Mesenchymal stem cell (in vitro differentiated cells and primary cell): Measurements from ENCODE around the gene MS4A7.
A peak's percentile ranks its signal among the peaks of the same experiment; 100 is the strongest.

Experiments
- DNase-seq: peaks from one replicate; pipeline ENCODE4 v3.0.0-alpha.2; 2013
- H2AFZ ChIP-seq: one replicate; pipeline ENCODE4 v1.6.1; 2013; ENCODE audit warnings: low read depth, mild to moderate bottlenecking, control low read depth, inconsistent platforms, low read length, moderate library complexity
- H2AK5ac ChIP-seq: 2 replicates; pipeline ENCODE4 v1.6.1; 2013; ENCODE audit warnings: low read length, moderate library complexity, mild to moderate bottlenecking, inconsistent platforms; ENCODE audit not compliant: severe bottlenecking
- H2BK120ac ChIP-seq: one replicate; pipeline ENCODE4 v1.6.1; 2013; ENCODE audit warnings: low read depth, mild to moderate bottlenecking, inconsistent platforms, low read length, moderate library complexity
- H2BK12ac ChIP-seq, 2 experiments: one replicate each; pipeline ENCODE4 v1.6.1; 2013; ENCODE audit warnings: inconsistent platforms in 2 of 2, low read length in 2 of 2, mild to moderate bottlenecking in 2 of 2, moderate library complexity in 2 of 2, control low read depth in 1 of 2
- H2BK15ac ChIP-seq: one replicate; pipeline ENCODE4 v1.6.1; 2013; ENCODE audit warnings: mild to moderate bottlenecking, low read depth, inconsistent platforms; ENCODE audit not compliant: poor library complexity, severe bottlenecking
- H2BK5ac ChIP-seq: 2 replicates; pipeline ENCODE4 v1.6.1; 2013; ENCODE audit warnings: low read depth, mild to moderate bottlenecking, low read length, control low read depth, inconsistent platforms; ENCODE audit not compliant: poor library complexity, severe bottlenecking
- H3K14ac ChIP-seq, 2 experiments: one replicate each; pipeline ENCODE4 v1.6.1; 2013; ENCODE audit warnings: inconsistent platforms in 2 of 2, low read length in 2 of 2, control low read depth in 1 of 2, mild to moderate bottlenecking in 1 of 2, moderate library complexity in 1 of 2
- H3K18ac ChIP-seq, 2 experiments: one replicate each; pipeline ENCODE4 v1.6.1; 2013; ENCODE audit warnings: inconsistent platforms in 2 of 2, low read length in 2 of 2, control low read depth in 1 of 2, low read depth in 1 of 2, mild to moderate bottlenecking in 1 of 2
- H3K23ac ChIP-seq, 2 experiments: one replicate each; pipeline ENCODE4 v1.6.1; 2013; ENCODE audit warnings: inconsistent platforms in 2 of 2, low read length in 2 of 2, mild to moderate bottlenecking in 2 of 2, moderate library complexity in 2 of 2, control low read depth in 1 of 2
- H3K27ac ChIP-seq: 2 replicates; pipeline ENCODE4 v1.5.1; 2013; ENCODE audit warnings: mild to moderate bottlenecking, moderate library complexity, low read length, control low read depth, inconsistent platforms; ENCODE audit not compliant: poor library complexity, severe bottlenecking
- H3K27me3 ChIP-seq, 2 experiments: 2 replicates each; pipeline versions ENCODE4 v1.6.1 to v1.7.0; 2013; ENCODE audit warnings: low read length in 2 of 2, mild to moderate bottlenecking in 2 of 2, moderate library complexity in 2 of 2, control low read depth in 1 of 2, inconsistent platforms in 1 of 2; ENCODE audit not compliant: control insufficient read depth in 1 of 2, insufficient read depth in 1 of 2
- H3K36me3 ChIP-seq, 2 experiments: 2 replicates each; pipeline versions ENCODE4 v1.6.1 to v1.7.0; 2013; ENCODE audit warnings: low read length in 2 of 2, control low read depth in 1 of 2, inconsistent platforms in 1 of 2, low read depth in 1 of 2, mild to moderate bottlenecking in 1 of 2; ENCODE audit not compliant: insufficient read depth in 2 of 2, control insufficient read depth in 1 of 2
- H3K4ac ChIP-seq, 2 experiments: one replicate each; pipeline ENCODE4 v1.6.1; 2013; ENCODE audit warnings: inconsistent platforms in 2 of 2, low read length in 2 of 2, mild to moderate bottlenecking in 2 of 2, moderate library complexity in 2 of 2, control low read depth in 1 of 2, low read depth in 1 of 2
- H3K4me1 ChIP-seq: 2 replicates; pipeline ENCODE4 v1.6.1; 2013; ENCODE audit warnings: low read depth, low read length, control low read depth; ENCODE audit not compliant: control insufficient read depth, insufficient read depth
- H3K4me2 ChIP-seq: 2 replicates; pipeline ENCODE4 v1.6.1; 2013; ENCODE audit warnings: low read length, mild to moderate bottlenecking, inconsistent platforms; ENCODE audit not compliant: poor library complexity, severe bottlenecking
- H3K4me3 ChIP-seq, 2 experiments: 2 replicates each; pipeline versions ENCODE4 v1.5.1 to v1.7.0; 2013; ENCODE audit warnings: low read length in 2 of 2, mild to moderate bottlenecking in 2 of 2, control low read depth in 1 of 2, low read depth in 1 of 2; ENCODE audit not compliant: insufficient read depth in 1 of 2
- H3K79me1 ChIP-seq: replicated peaks from 2 replicates; pipeline ENCODE4 v1.6.1; 2013; ENCODE audit warnings: mild to moderate bottlenecking, control low read depth, low read length, inconsistent platforms; ENCODE audit not compliant: poor library complexity, severe bottlenecking
- H3K9ac ChIP-seq: 2 replicates; pipeline ENCODE4 v1.7.0; 2013; ENCODE audit warnings: mild to moderate bottlenecking, low read length, moderate library complexity
- H3K9me3 ChIP-seq: 2 replicates; pipeline ENCODE4 v1.7.0; 2013; ENCODE audit warnings: mild to moderate bottlenecking, low read length; ENCODE audit not compliant: control insufficient read depth
- H4K8ac ChIP-seq: one replicate; pipeline ENCODE4 v1.6.1; 2013; ENCODE audit warnings: inconsistent platforms, mild to moderate bottlenecking, low read length, moderate library complexity
- H4K91ac ChIP-seq: one replicate; pipeline ENCODE4 v1.6.1; 2013; ENCODE audit warnings: mild to moderate bottlenecking, low read length, inconsistent platforms
- WGBS: methylation state at CpG from one replicate; pipeline ENCODE4 v1.1.7; 2013; ENCODE audit warnings: mixed read lengths; 5-methylcytosine and 5-hydroxymethylcytosine counted together

The MS4A7 gene

DNA sequence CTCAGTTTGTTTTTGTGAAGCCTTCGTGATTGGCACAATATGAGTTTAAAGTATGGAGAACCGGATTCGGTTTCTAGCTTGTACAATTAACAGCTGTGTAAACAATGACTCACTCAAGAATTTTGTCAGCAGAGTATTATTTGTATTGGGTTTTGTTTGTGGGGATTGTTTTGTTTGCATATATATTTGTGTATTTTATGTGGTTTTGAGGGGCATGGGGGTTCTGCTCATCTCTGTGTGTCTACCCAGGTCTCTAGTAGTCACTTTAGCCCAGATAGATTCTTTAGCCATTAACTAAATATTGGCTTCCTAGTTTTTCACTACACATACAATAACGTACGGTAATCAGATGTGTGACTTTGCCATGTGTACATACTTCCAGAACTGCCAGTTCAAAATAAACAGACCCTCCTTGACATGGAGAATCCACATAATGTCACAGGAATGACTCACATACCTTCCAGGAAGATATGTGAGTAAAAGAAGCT, 7.5 kb upstream of the MS4A7 start:
- no peak overlapping the region for H2BK15ac ChIP-seq
- no peaks in the 10 kb centered on the region for H3K9me3 ChIP-seq
- H3K4me1 ChIP-seq: no peaks in the 10 kb centered on the region
- no peaks in the 10 kb centered on the region for H3K79me1 ChIP-seq
- DNase-seq: peak; percentile 69
- H3K27me3 ChIP-seq: no peaks in the 10 kb centered on the region
- no peak overlapping the region for H3K14ac ChIP-seq
- H4K91ac ChIP-seq: no peak overlapping the region
- H4K8ac ChIP-seq: no peak overlapping the region
- no peak overlapping the region for H3K4ac ChIP-seq
- no peak overlapping the region for H3K23ac ChIP-seq
- no peak overlapping the region for H2BK120ac ChIP-seq
- H3K4me3 ChIP-seq: no peak overlapping the region
- no peak overlapping the region for H2BK5ac ChIP-seq
- WGBS: 7% methylated on average over 5 of the region's 5 CpGs
- H3K4me2 ChIP-seq: no peak overlapping the region
- H3K27ac ChIP-seq: peak overlapping the region; percentile 55
- H2AFZ ChIP-seq: no peak overlapping the region
- H3K18ac ChIP-seq: no peak overlapping the region
- H3K36me3 ChIP-seq: no peaks in the 10 kb centered on the region
- H3K9ac ChIP-seq: no peak overlapping the region
- no peak overlapping the region for H2BK12ac ChIP-seq
- H2AK5ac ChIP-seq: no peak overlapping the region

DNA sequence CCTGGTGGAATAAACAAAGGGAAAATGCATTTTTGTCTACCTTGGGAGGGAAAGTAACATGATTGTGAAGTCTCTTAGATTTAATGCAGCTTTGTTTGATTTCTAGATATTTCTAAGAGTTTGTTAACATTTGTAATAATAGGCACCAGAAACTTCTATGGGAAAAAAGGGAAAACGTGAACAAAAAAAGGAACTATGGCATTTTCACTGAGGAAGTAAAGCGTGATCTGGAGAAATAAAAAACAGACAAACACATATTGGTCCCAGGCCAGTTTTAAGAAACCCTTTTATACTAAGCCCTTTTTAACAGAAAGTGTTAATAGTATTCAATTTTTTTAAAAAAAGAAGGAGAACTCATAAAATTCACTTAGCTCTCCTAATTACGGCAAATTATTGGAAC, 6.9 kb upstream of the MS4A7 start:
- H3K27me3 ChIP-seq: no peaks in the 10 kb centered on the region
- H3K4ac ChIP-seq: no peak overlapping the region
- H3K9ac ChIP-seq: no peak overlapping the region
- no peak overlapping the region for H3K14ac ChIP-seq
- H2BK5ac ChIP-seq: no peak overlapping the region
- no peak overlapping the region for H3K18ac ChIP-seq
- no peaks in the 10 kb centered on the region for H3K4me1 ChIP-seq
- no peaks in the 10 kb centered on the region for H3K79me1 ChIP-seq
- no peaks in the 10 kb centered on the region for H3K9me3 ChIP-seq
- no peak overlapping the region for H2BK15ac ChIP-seq
- no peak overlapping the region for H2BK12ac ChIP-seq
- H2AK5ac ChIP-seq: no peak overlapping the region
- H3K23ac ChIP-seq: no peak overlapping the region
- H3K27ac ChIP-seq: no peak overlapping the region
- 100% methylated on average over 1 of the region's 3 CpGs for WGBS
- no peak overlapping the region for H2BK120ac ChIP-seq
- H4K91ac ChIP-seq: no peak overlapping the region
- H3K4me3 ChIP-seq: no peak overlapping the region
- no peak overlapping the region for H3K4me2 ChIP-seq
- DNase-seq: no peak
- H4K8ac ChIP-seq: no peak overlapping the region
- H2AFZ ChIP-seq: no peak overlapping the region
- H3K36me3 ChIP-seq: no peaks in the 10 kb centered on the region

DNA sequence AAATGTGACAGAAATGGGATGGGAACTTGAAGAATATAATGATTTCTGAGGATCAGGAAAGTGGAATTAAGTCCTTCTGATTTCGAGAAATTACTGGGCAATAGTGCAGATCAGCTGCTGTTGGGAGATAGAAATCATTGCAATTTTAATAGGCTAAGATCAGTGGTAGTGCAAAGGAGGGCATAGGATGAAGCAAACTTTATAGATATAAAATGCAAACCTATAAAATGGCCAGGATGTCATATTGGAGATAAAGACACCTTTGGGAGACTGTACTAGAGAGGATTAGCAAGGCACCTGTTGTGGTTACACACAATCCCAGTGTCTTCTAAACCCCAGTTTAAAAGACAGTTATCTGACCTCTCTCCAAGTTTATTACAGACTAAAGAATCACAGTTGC, 6.5 kb upstream of the MS4A7 start:
- 85% methylated on average over 1 of the region's 1 CpG for WGBS
- Histone ChIP-seq H3K27me3 (no peaks in the 10 kb centered on the region), H2BK12ac (no peak overlapping the region), H3K4me1 (no peaks in the 10 kb centered on the region), H3K4me2 (no peak overlapping the region), H3K27ac (no peak overlapping the region), H2BK15ac (no peak overlapping the region), H3K23ac (no peak overlapping the region), H2BK5ac (no peak overlapping the region), H3K9me3 (no peaks in the 10 kb centered on the region), H2BK120ac (no peak overlapping the region), H3K14ac (no peak overlapping the region), H4K91ac (no peak overlapping the region), H3K4me3 (no peak overlapping the region), H2AFZ (no peak overlapping the region), H3K4ac (no peak overlapping the region), H3K79me1 (no peaks in the 10 kb centered on the region), H3K18ac (no peak overlapping the region), H2AK5ac (no peak overlapping the region), H3K9ac (no peak overlapping the region), H3K36me3 (no peaks in the 10 kb centered on the region), H4K8ac (no peak overlapping the region)
- DNase-seq: no peak

DNA sequence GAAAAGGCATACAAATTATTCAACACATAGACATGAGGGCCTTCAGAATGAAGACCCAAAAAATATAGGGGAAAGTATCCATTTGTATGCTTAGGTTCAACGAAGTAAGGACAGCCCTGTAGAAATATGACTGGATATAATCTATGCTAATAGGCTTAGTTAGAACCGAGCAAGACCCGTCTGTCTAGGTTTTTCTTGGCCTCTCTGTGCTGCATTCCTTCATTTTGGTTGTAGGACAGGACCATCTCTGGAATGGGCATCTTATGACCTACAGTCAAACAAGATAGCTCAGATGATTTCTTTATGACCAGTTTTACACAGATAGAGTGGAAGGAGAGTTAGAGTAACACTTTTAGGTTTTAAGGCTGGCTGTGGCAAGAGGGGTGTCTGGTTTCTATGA, 5.6 kb upstream of the MS4A7 start:
- no peaks in the 10 kb centered on the region for H3K4me1 ChIP-seq
- no peak overlapping the region for H4K91ac ChIP-seq
- H2AK5ac ChIP-seq: no peak overlapping the region
- no peak overlapping the region for H2BK120ac ChIP-seq
- no peak overlapping the region for H4K8ac ChIP-seq
- DNase-seq: no peak
- H3K18ac ChIP-seq: no peak overlapping the region
- H3K79me1 ChIP-seq: no peaks in the 10 kb centered on the region
- H2BK12ac ChIP-seq: no peak overlapping the region
- H3K23ac ChIP-seq: no peak overlapping the region
- no peak overlapping the region for H3K9ac ChIP-seq
- H3K4me3 ChIP-seq: no peak overlapping the region
- H3K27ac ChIP-seq: no peak overlapping the region
- no peak overlapping the region for H2BK15ac ChIP-seq
- 86% methylated on average over 3 of the region's 3 CpGs for WGBS
- H3K4ac ChIP-seq: no peak overlapping the region
- H3K27me3 ChIP-seq: no peaks in the 10 kb centered on the region
- no peak overlapping the region for H2BK5ac ChIP-seq
- H3K36me3 ChIP-seq: no peaks in the 10 kb centered on the region
- H3K4me2 ChIP-seq: no peak overlapping the region
- H2AFZ ChIP-seq: no peak overlapping the region
- H3K14ac ChIP-seq: no peak overlapping the region
- no peaks in the 10 kb centered on the region for H3K9me3 ChIP-seq
